GM13977 (cell line): ENCODE results near the gene AFF2.

Source experiments
- DNase-seq: peaks from one replicate; pipeline ENCODE4 v3.0.0; 2012; ENCODE audit warnings: low spot score
- in situ Hi-C: fragments of 300-500 bp; cut with MboI; formaldehyde crosslinking; loops from one replicate; pipeline ENCODE4 v1.12.0; 2022; ENCODE audit warnings: low sequenced_read_pairs, low pct_unique_long_range_greater_than_20kb, mixed read lengths, inconsistent platforms; ENCODE audit not compliant: unreplicated experiment
- TF ChIP-seq, protein P1 (sequence below): IDR thresholded peaks from 2 replicates; pipeline ENCODE4 v1.5.1; 2012; ENCODE audit warnings: mild to moderate bottlenecking, control low read depth; ENCODE audit not compliant: insufficient read depth; ENCODE audit errors: extremely low read depth, missing control alignments

Gene AFF2

DNA sequence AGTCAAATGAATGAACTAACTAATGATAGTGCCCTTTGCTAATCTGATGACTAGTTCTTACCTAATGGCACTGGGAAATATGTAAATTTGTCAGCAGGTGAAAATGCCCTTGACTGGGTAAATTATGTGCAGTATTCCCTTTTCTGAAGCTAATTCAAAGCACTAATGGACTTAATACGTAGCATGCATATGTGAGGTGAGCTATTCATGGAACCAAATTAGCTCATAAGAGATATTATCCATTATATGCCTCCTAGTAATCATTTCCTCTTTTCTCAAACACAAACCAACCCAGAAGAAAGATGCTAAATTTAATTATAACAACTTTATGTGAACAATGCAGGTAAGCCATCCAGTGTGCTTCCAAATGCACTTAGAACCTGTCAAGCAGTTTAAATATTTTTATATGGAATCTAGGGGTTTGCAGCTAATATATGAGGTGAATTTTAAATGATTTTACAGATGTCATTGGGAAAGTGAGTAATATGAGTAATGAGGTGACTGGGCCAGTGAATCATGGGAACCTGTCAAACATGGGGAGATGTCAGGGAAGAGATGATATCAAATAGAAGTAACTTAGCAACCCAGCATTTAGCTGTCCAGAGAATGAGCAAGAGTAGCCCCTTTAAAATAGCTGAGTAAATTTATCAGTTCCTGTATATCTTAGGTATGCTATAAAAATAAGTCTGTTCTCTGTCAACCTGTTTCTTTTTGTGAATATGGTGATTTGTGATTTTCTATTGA lies 315.0 kb downstream of the AFF2 start:
- no peak for DNase-seq
- TF ChIP-seq, protein P1, sequence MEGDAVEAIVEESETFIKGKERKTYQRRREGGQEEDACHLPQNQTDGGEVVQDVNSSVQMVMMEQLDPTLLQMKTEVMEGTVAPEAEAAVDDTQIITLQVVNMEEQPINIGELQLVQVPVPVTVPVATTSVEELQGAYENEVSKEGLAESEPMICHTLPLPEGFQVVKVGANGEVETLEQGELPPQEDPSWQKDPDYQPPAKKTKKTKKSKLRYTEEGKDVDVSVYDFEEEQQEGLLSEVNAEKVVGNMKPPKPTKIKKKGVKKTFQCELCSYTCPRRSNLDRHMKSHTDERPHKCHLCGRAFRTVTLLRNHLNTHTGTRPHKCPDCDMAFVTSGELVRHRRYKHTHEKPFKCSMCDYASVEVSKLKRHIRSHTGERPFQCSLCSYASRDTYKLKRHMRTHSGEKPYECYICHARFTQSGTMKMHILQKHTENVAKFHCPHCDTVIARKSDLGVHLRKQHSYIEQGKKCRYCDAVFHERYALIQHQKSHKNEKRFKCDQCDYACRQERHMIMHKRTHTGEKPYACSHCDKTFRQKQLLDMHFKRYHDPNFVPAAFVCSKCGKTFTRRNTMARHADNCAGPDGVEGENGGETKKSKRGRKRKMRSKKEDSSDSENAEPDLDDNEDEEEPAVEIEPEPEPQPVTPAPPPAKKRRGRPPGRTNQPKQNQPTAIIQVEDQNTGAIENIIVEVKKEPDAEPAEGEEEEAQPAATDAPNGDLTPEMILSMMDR = no peak
- in situ Hi-C loops = no loop called here

DNA sequence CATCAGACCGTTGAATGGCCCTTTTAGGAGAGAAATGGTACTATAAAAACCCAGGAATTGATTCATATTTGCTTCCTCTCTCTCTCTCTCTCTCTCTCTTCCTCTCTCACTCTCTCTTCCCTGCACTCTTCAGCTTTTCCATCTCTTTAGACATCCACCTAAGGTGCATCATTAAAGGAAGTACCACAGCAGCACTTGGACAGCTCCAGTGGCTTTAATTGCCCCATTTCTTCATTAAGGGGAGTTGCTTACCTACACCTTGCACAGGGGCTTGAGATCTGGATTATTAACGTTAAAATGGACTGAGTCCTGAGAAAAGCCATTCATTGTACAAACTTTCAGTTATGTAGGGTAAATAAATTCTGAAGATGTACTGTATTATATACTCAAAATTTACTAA lies 323.6 kb downstream of the AFF2 start:
- DNase-seq = no peak
- TF ChIP-seq, protein P1 = no peak
- in situ Hi-C loops = no loop called here

DNA sequence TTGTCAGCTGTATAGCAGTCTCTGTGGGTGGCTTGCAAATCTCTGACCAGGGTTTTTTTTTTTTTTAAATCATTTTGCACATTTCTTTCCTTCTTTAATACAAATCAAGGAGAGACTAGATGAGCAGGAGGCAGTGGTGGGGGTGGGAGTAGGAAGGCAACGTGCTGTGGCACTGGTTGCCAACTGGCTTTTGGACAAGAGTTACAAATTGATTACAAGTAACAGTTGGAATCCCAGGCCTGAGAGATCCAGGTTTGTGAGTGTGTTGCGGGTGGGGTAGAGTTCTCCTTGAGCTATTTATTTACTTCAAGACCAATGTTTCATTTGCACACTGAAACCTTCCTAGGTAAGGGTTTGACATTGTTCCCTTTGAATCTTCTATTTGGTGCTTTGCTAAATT lies 325.3 kb downstream of the AFF2 start:
- TF ChIP-seq, protein P1 = no peak
- no peak for DNase-seq
- in situ Hi-C loops = no loop called here

DNA sequence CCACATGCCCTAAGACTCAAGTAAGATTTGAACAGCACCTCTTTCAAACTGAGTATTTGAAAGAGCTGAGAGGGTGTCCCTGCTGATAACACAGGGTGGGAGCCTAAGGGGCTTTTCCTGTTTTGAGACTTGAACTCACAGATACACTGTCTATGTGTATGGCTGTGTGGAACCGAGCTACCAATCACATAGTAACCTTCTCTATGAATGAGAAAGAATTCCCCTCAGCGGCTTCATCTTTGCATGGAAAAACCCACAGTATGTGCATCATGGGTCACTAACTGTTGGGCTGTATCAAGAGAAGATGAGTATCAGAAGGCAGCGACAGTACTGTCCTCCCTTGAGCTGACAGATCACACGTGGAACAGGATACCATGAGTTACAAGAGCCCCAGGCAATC lies 336.3 kb downstream of the AFF2 start:
- no peak for DNase-seq
- TF ChIP-seq, protein P1 = no peak
- in situ Hi-C loops = no loop called here

DNA sequence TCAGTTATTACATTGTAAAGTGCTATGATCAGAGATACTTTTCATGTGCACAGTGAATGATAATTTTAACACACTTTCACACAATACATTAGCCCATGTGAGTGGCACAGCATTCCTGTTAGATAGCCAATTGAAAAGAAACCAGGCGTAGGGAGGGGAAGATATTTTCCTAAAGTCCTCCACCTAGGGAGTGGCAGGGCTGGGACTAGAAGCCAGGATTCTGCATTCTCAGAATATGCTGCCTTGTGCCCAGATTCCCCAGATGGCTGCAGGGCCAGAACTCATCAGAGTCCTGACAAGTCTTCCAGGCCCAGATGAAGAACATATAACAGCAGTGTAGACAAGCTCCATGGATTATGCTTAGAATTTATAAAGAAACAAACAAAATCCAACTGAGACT lies 350.2 kb downstream of the AFF2 start:
- TF ChIP-seq, protein P1 = no peak
- in situ Hi-C loops = no loop called here
- DNase-seq = no peak

DNA sequence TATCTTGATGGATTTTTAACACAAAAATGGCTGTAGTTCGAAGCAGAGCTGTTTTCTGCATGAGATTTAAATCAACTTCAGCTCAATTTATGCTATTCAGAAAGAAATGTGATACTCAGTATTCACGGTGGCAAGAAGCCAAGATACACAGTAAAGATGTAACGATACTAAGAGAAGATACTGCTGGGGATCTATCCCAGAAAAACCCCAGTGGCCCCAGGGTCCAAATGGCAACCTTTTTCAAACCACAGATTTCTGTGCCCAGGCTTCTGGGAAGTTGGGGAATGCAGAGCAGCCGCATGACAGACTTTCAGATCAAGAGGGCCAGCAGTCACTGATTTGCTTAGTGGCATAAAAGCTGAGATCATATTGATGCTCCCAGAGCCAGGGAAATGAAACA lies 353.9 kb downstream of the AFF2 start:
- DNase-seq = no peak
- in situ Hi-C loops = no loop called here
- TF ChIP-seq, protein P1 = no peak
